ENCODE measurements around the gene TUBA1B. TPM values are rescaled to one million over a fixed set of nuclear protein-coding genes. Genes with fewer than 3 reads are reported as not detected.

TUBA1B gene
- total and polyA plus RNA-seq, 2 donors (not counting 3 experiments of a cell fraction or from before 2014, with no cell fraction given), result 2,245 to 5,362 TPM

- Histone ChIP-seq H3K4me1 (ENCODE audit: control insufficient read depth, extremely low read depth, insufficient read depth, low read length) (peaks cover 17% of the 10 kb centered on the region), H3K79me2 (ENCODE audit: control insufficient read depth, insufficient read depth, low read length) (no peaks in the 10 kb centered on the region), H3K27me3 (ENCODE audit: control insufficient read depth in 2 of 2, insufficient read depth in 2 of 2, low read length in 2 of 2) (no peaks in the 10 kb centered on the region), H3K4me2 (ENCODE audit: insufficient read depth, low read length) (no peak overlapping the region), H3K27ac (ENCODE audit: insufficient read depth, low read depth, low read length) (no peak overlapping the region), H2AFZ (ENCODE audit: low read depth, low read length) (no peak overlapping the region), H3K9ac (replicated peaks; ENCODE audit: extremely low read depth, insufficient read depth, low read length) (no peak overlapping the region), H4K20me1 (replicated peaks; ENCODE audit: control insufficient read depth, extremely low read depth, insufficient read depth, low read length) (no peaks in the 10 kb centered on the region), H3K36me3 (ENCODE audit: control insufficient read depth in 2 of 2, extremely low read depth in 1 of 2, insufficient read depth in 2 of 2, low read length in 2 of 2) (no peaks in the 10 kb centered on the region), H3K9me3 (replicated peaks; ENCODE audit: control insufficient read depth, insufficient read depth, low read length) (no peaks in the 10 kb centered on the region), H3K9me1 (replicated peaks; ENCODE audit: control insufficient read depth, extremely low read depth, insufficient read depth, low read length) (no peaks in the 10 kb centered on the region), H3K4me3 (replicated peaks in 1 of 3; ENCODE audit: insufficient read depth in 1 of 3, low read depth in 1 of 3, low read length in 3 of 3) (no peak overlapping the region)
- intact Hi-C loops (cut with micrococcal nuclease) (no loop called here), dilution Hi-C loops (cut with MboI; ENCODE audit: extremely low pct_ligation_motif_present, low sequenced_read_pairs) (no loop called here)
- DNase-seq (ENCODE audit: low read depth, low spot score) (no peak), FAIRE-seq (no peak)
- BruUV-seq (replicated peaks), result no TSS peak
- ChIA-PET POLR2A (no interaction called here), CTCF (interaction anchor here (0.7 to 6.5 kb wide), 7 partner anchors 10 to 140 kb away, joined by 3 to 248 read pairs (median 4); no protein-coding TSS in a partner anchor)
- TF ChIP-seq, protein P1, sequence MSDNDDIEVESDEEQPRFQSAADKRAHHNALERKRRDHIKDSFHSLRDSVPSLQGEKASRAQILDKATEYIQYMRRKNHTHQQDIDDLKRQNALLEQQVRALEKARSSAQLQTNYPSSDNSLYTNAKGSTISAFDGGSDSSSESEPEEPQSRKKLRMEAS (IDR thresholded peaks at IDR 0.05; ENCODE audit: insufficient read depth, insufficient read length), result no peak
- no peak for TF ChIP-seq POLR2A (IDR thresholded peaks at IDR 0.05; ENCODE audit: low read depth, low read length)
- TF ChIP-seq JUN (IDR thresholded peaks at IDR 0.05; ENCODE audit: borderline replicate concordance, insufficient read depth, insufficient read length, low read depth), result no peak
- no peak for TF ChIP-seq FOS (IDR thresholded peaks at IDR 0.05; ENCODE audit: borderline replicate concordance, insufficient read depth, low read length)
- no peak for TF ChIP-seq POLR2AphosphoS5 (IDR thresholded peaks at IDR 0.05; ENCODE audit: insufficient read depth, low read depth, low read length)
- no peak for TF ChIP-seq CTCF (IDR thresholded peaks at IDR 0.05; ENCODE audit: extremely low read depth in 1 of 2, insufficient read depth in 1 of 2, low read depth in 1 of 2, low read length in 2 of 2)
- no peak for TF ChIP-seq MYC (IDR thresholded peaks at IDR 0.05; ENCODE audit: low read depth, low read length)
- TF ChIP-seq EZH2 (IDR thresholded peaks at IDR 0.05; ENCODE audit: borderline replicate concordance, low read depth, low read length, severe bottlenecking), result no peak
- no peak for TF ChIP-seq GATA2 (IDR thresholded peaks at IDR 0.05; ENCODE audit: insufficient read depth, insufficient read length, low read depth, low read length)
Measured at GRCh38 chr12:49086116-49086515, 45.1 kb downstream of the TUBA1B start.
